Measurements from ENCODE around the gene FSTL4. TPM values are rescaled to one million over a fixed set of nuclear protein-coding genes. Genes with fewer than 3 reads are reported as not detected.

Gene FSTL4
- total and polyA plus RNA-seq, 2 of the 4 experiments (the other 2 are of a cell fraction), result 0.18 TPM; not detected in 1

- intact Hi-C loops (cut with micrococcal nuclease), result no loop called here
- dilution Hi-C loops (cut with HindIII; ENCODE audit: low sequenced_read_pairs, unreplicated experiment), result no loop called here
- TF ChIP-seq POLR2A (IDR thresholded peaks at IDR 0.05; ENCODE audit: low read depth, low read length), result no peak
- no peak for TF ChIP-seq RAD21 (IDR thresholded peaks at IDR 0.05; ENCODE audit: low read length)
- TF ChIP-seq SMC3 (IDR thresholded peaks at IDR 0.05; ENCODE audit: low read depth, low read length), result no peak
- no peak for TF ChIP-seq RCOR1 (IDR thresholded peaks at IDR 0.05; ENCODE audit: insufficient replicate concordance, low read length)
- no peak for TF ChIP-seq CTCF (conservative IDR thresholded peaks at IDR 0.05; ENCODE audit: low read depth, low read length)
- no peak for TF ChIP-seq CEBPB (IDR thresholded peaks at IDR 0.05; ENCODE audit: low read depth, low read length)
- TF ChIP-seq NFE2L2 (IDR thresholded peaks at IDR 0.05; ENCODE audit: low read depth, low read length), result no peak
- TF ChIP-seq BHLHE40 (IDR thresholded peaks at IDR 0.05; ENCODE audit: low read depth, low read length), result no peak
- no peak for TF ChIP-seq USF2 (IDR thresholded peaks at IDR 0.05; ENCODE audit: low read depth, low read length)
- no peak for TF ChIP-seq CHD1 (IDR thresholded peaks at IDR 0.05; ENCODE audit: low read depth, low read length)
- no peak for TF ChIP-seq FOS (IDR thresholded peaks at IDR 0.05; ENCODE audit: low read depth, low read length)
- TF ChIP-seq RFX5 (IDR thresholded peaks at IDR 0.05; ENCODE audit: low read depth, low read length), result no peak
- TF ChIP-seq MXI1 (IDR thresholded peaks at IDR 0.05; ENCODE audit: borderline replicate concordance, low read depth, low read length), result no peak
- TF ChIP-seq ELK1 (IDR thresholded peaks at IDR 0.05; ENCODE audit: borderline replicate concordance, low read depth, low read length), result no peak
- TF ChIP-seq MAFK (IDR thresholded peaks at IDR 0.05; ENCODE audit: low read depth, low read length), result no peak
- no peak for TF ChIP-seq MAZ (IDR thresholded peaks at IDR 0.05; ENCODE audit: borderline replicate concordance, low read depth, low read length)
- Histone ChIP-seq H3K9ac (ENCODE audit: low read depth, low read length) (no peak overlapping the region), H3K4ac (ENCODE audit: low read depth, low read length) (no peak overlapping the region), H2BK120ac (ENCODE audit: low read depth, low read length) (no peak overlapping the region), H2BK5ac (ENCODE audit: low read depth, low read length, poor library complexity, severe bottlenecking) (no peak overlapping the region), H3K9me3 (ENCODE audit: control insufficient read depth, insufficient read depth, low read length) (no peaks in the 10 kb centered on the region), H3K23ac (ENCODE audit: low read depth, low read length) (no peak overlapping the region), H3K4me1 (ENCODE audit: control insufficient read depth, insufficient read depth, low read length) (no peaks in the 10 kb centered on the region), H2AK5ac (ENCODE audit: low read depth, low read length) (no peak overlapping the region), H3K79me1 (ENCODE audit: low read depth in 1 of 2, low read length in 2 of 2) (no peaks in the 10 kb centered on the region), H2AFZ (replicated peaks; ENCODE audit: low read length, poor library complexity) (no peak overlapping the region), H3K4me2 (ENCODE audit: low read depth, low read length) (no peak overlapping the region), H4K8ac (ENCODE audit: low read depth in 2 of 2, low read length in 2 of 2) (no peak overlapping the region), H3K36me3 (ENCODE audit: control insufficient read depth, insufficient read depth, low read length) (no peaks in the 10 kb centered on the region), H3K18ac (ENCODE audit: low read depth, low read length) (no peak overlapping the region), H4K5ac (ENCODE audit: low read depth, low read length) (no peak overlapping the region), H3K27me3 (ENCODE audit: control insufficient read depth, insufficient read depth, low read length) (peaks cover 3% of the 10 kb centered on the region; the same call in 1 of the 2 replicates), H3K27ac (ENCODE audit: insufficient read depth, low read length) (no peak overlapping the region), H4K91ac (ENCODE audit: insufficient read depth, low read depth, low read length) (no peak overlapping the region), H3K14ac (replicated peaks; ENCODE audit: low read depth, low read length) (no peak overlapping the region), H3K4me3 (ENCODE audit: insufficient read depth, low read depth, low read length) (no peak overlapping the region), H4K20me1 (ENCODE audit: insufficient read depth, low read length) (no peaks in the 10 kb centered on the region), H2BK20ac (ENCODE audit: low read depth, low read length) (no peak overlapping the region), H2AK9ac (replicated peaks; ENCODE audit: low read depth, low read length, poor library complexity) (no peak overlapping the region), H3K9me1 (ENCODE audit: insufficient read depth, low read length) (no peaks in the 10 kb centered on the region), H3K56ac (ENCODE audit: extremely low read depth, insufficient read depth, low read length) (no peak overlapping the region), H2BK15ac (ENCODE audit: low read depth, low read length) (no peak overlapping the region)
- POLR2A ChIA-PET (ENCODE audit: unreplicated experiment), result no interaction called here
- in situ Hi-C loops (cut with MboI; ENCODE audit: low sequenced_read_pairs), result no loop called here
- CTCF ChIA-PET, result no interaction called here
- ATAC-seq (ENCODE audit: low read depth), result no peak
- BruUV-seq (replicated peaks), result no TSS peak
- DNase-seq, result no peak
- no CpG with 5 or more reads among the region's 2 CpGs for WGBS, 2 experiments (ENCODE audit: extremely low coverage in 2 of 2, insufficient read length in 1 of 2)
Observed at GRCh38 chr5:133431326-133431865, 180.9 kb downstream of the FSTL4 start.

Data from IMR-90 (cell line).